Putamen (tissue), 1 donor: ENCODE results near the gene TMEM14C.
"Not testable (repeated sequence)": the region's sequence is repeated elsewhere in the genome, so short reads cannot be mapped to it uniquely, and the experiment has no call there.

Source experiments
- DNase-seq: peaks from one replicate; pipeline ENCODE4 v3.0.0-alpha.2; 2016; ENCODE audit warnings: low spot score

Gene TMEM14C

DNA sequence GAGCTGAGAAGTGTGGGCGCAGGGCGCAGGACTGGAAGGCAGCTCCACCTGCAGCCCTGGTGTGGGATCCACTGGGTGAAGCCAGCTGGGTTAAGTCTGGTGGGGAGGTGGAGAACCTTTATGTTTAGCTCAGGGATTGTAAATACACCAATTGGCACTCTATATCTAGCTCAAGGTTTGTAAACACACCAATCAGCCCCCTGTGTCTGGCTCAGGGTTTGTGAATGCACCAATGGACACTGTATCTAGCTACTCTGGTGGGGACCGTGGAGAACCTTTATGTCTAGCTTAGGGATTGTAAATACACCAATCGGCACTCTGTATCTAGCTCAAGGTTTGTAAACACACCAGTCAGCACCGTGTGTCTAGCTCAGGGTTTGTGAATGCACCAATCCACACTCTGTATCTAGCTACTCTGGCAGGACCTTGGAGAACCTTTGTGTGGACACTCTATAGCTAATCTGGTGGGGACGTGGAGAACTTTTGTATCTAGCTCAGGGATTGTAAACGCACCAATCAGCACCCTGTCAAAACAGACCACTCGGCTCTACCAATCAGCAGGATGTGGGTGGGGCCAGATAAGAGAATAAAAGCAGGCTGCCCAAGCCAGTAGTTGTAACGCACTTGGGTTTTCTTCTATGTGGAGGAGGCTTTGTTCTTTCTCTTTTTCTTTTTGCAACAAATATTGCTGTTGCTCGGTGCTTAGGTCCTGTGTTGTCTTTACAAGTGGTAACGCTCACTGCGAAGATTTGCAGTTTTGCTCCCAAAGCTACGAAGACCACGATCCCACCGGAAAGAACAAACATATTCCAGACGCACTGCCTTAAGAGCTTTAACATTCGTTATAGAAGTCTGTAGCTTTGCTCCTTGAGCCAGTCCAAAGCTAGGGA lies 1.7 kb upstream of the TMEM14C start:
- DNase-seq, result not testable (repeated sequence)

DNA sequence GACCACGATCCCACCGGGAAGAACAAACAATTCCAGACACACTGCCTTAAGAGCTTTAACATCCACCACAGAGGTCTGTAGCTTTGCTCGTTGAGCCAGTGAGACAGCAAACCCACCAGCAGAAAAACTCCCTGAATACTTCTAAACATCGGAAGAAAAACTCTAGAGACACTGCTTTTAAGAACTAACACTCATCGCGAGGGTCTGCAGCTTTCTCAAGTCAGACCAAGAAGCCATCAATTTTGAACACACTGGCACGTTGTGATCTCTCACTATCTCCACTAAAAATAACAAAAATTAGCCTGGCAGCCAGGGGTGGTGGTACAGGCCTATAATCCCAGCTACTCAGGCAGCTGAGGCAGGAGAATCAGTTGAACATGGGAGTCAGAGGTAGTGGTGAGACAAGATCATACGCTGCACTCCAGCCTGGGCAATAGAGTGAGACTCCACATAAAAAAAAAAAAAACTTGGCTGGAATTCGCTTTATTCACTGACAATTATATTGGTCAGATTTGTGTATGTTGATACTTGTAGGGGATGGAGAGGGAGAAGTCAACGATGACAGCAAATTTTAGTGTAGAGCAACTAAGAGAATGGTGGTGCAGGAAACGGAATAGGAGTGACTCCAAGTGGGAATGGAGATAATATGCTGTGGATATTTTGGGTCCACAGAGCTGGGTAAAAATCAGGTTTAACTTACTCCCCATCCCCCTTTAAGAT lies 860 bp upstream of the TMEM14C start:
- DNase-seq, result no peak

DNA sequence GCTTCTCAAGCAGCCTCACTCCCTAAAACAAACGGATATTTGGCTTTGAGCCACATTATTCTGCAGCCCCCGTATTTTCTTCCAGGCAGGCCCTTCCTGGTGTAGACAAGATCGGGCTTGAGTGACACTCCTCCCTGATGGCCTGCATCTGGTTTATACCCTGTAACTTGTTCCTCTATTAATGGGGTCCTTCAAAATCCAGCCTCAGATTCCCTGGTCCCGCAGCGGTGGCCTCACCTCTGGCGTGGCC lies 375 bp upstream of the TMEM14C start:
- no peak for DNase-seq

DNA sequence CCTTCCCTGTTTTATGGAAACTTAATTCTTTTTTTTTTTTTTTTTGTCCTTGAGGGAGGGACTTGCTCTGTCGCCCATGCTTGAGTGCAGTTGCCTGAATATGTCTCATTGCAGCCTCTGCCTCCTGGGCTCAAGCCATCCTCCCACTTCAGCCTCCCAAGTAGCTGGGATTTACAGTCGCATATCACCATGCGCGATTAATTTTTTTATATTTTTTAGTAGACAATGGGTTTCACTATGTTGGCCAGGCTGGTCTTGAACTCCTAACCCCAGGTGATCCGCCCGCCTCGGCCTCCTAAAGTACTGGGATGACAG lies 654 bp downstream of the TMEM14C start:
- DNase-seq, result no peak

DNA sequence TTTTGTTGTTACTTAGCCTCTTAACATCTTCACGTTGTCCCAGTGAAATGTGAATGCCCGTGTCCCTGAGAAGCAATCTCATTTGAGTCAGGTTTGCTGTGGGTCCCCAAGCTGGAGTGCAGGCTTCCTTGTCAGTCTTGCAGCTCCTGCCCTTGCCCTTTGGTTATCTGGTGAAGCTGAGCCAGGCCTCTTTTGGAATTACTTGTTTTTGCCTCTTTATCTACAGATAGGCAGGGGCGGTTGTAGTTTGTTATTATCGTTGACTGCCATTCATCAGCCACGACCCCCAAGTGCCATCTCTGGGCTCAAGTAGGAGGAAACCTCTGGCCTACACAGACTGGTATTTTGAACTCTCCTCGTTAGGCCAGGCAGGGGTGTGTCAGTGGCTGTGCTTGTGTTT lies 2.2 kb downstream of the TMEM14C start:
- no peak for DNase-seq

DNA sequence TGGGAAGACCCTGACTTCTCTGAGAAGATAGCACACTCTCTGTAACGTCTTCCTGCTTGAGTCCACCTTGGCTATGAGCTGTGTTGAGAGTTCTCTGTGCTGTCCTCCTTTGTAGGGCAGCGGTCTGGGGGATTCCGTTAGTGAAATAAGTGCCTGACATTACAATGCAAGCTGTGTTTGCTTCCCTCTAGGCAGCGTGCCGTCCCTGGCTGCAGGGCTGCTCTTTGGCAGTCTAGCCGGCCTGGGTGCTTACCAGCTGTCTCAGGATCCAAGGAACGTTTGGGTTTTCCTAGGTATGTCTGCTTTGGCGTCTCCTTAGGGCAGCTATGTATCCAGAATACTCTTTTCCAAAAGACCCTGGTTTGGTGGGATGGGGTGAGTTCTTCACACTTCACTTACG lies 2.8 kb downstream of the TMEM14C start:
- no peak for DNase-seq

DNA sequence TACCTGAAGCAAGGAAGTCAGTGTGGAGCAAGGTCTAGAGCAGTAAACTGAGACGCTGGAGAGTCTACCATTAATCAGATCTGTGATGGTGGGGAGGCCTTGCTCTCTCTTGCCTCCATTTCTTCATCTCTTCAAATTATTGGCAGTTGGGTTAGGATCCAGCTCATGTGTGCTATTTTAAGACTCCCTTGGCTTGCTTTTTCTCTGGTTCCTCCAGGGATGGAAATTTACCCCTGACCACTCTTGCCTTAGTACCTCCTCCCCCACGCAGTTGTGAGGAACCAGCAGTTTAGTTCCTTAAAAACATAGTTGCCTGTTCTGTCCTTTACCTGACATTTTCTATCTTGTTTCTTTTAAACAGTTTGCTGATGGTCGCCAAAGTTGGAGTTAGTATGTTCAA lies 7.4 kb downstream of the TMEM14C start:
- DNase-seq, result no peak

DNA sequence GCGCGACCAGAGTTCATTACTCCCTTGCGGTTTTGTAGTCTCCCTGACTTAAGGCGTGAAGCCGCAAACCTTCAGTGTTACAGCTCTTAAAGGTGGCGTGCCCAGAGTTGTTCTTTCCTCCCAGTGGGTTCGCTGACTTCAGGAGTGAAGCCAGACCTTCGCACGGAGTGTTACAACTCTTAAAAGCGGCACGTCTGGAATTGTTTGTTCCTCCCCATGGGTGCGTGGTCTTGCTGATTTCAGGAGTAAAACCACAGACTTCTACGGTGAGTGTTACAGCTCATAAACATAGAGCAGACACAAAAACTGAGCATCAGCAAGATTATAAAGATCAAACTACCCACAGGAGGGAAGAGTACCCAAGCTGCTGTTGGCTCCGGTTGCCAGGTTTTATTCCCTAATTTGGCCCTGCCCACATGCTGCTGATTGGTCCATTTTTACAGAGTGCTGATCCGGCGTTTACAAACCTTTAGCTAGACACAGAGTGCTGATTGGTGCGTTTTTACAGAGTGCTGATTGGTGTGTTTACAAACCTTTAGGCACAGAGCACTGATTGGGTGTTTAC lies 10.4 kb downstream of the TMEM14C start:
- DNase-seq, result no peak

DNA sequence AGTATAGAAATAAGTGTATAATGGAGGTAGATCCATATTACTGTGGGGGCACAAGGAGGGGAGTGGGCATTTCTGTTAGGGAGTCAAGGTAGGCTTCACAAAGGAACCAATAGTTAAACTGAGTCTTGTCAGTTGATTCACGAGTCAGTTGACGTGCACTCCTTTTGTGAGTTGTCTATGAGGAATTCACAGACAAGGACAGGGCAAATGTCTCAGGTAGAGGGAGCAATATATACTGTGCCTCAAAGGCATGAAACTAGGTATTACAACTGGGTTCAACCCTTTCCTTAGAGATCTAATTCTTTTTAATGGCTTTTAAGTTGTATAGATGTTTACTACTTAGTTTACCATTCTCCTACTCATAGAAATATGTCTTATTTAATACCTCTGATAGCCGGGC lies 11.0 kb downstream of the TMEM14C start:
- no peak for DNase-seq

DNA sequence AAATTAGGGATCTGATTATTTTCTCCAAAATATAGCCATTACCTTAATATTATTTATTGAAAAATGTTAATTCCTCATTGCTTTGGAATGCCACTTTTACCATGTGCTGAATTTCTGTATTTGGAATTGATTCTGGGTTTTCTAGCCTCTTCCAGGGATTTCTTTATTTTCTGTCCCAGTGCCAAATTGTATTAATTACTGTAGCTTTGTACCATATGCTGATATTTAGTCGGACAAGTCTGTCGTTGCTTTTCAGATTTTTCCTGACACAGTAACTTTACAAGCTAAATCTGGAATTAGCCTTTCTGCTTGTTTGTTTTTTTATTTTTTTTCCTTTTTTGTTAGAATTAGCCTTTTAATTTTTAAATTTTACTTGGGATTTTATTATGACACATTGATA lies 13.9 kb downstream of the TMEM14C start:
- DNase-seq, result no peak

DNA sequence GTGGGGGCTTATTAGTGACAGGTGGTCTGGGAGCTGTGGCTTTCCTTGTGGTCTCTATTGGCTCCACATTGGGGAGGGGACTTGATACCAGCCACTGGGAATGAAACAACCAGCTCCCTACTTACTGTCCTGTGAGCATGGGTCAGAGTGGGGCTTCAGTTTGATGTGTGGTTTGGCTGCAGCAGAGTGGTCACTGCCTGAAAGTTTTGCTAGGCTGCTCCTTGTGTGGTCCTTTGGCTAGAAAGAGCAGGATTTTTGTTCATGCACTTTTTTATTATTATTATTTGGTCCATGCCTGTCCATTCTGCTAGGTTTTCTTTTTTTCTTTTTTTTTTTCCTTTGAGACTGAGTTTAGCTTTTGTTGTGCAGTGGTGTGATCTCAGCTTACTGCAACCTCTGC lies 17.2 kb downstream of the TMEM14C start:
- no peak for DNase-seq

DNA sequence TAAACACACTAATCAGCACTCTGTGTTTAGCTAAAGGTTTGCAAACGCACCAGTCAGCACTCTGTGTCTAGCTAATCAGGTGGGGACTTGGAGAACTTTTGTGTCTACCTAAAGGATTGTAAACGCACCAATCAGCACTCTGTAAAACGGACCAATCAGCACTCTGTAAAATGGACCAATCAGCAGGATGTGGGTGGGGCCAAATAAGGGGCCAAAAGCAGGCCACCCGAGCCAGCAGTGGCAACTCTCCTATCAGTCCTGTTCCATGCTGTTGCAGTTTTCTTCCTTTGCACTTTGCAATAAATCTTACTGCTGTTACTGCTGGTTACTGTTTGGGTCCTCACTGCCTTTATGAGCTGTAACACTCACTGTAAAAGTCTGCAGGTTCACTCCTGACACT lies 18.8 kb downstream of the TMEM14C start:
- not testable (repeated sequence) for DNase-seq

DNA sequence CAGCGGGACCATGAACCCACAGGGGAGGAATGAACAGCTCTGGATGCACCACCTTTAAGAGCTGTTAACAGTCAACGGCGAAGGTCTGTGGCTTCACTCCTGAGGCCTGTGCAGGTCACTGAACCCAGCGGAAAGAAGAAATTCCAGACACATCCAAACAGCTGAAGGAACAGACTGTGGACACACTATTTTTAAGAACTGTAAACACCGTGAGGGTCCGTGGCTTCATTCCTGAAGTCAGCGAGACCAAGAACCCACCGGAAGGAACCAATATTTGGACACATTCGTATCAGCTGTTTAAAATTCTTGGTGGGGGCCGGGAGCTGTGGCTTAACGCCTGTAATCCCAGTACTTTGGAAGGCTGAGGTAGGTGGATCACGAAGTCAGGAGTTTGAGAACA lies 19.4 kb downstream of the TMEM14C start:
- DNase-seq, result no peak

DNA sequence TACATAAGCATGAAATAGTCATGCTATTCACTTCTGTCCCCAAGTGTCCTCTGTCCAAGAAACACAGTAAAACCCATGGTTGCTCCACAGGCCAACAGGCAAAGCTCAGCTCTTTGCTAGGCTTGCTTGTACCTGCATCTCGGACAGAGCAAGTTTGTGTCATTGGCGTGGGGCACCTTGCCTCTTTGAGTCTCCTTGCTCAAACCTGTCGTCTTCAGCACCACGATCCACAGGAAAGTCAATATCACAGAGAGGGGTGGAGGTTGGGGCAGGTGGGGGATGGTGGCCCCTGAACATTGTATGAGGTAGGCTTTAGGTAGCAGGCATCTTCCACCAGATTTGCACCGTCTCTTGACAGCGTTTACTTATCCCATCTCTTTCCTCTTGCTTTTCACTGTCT lies 20.6 kb downstream of the TMEM14C start:
- DNase-seq, result no peak

DNA sequence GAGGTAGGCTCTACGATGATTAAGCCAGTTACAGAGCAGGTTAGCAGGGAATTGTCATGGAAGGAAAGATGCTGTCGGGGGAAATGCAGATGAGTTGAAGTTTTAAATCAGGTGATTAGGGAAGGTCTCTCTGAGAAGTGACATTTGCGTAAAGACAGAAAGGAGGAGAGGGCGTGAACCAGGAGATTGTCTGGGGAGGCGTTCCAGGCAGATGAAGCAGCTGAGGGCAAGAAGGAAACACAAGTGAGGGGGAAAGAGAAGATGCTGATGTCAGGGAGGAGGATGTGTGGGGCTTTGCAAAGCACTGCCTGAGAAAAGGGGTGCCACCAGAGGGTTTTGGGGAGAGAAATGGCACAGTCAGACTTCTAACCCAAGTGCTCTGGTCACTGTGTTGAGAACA lies 22.2 kb downstream of the TMEM14C start:
- DNase-seq, result no peak

DNA sequence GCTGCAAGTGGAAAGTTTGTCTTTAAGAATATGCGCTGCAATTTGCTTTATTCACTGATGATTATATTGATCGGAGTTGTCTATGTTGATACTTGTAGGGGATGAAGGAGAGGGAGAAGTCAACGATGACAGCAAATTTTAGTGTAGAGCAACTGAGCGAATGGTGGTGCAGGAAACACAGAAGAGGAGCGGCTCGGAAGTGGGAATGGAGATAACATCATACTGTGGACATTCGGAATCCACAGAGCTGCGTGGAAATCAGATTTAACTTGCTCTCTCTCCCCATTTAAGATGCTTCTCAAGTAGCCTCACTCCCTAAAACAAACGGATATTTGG lies 24.0 kb downstream of the TMEM14C start:
- peak; percentile 53 for DNase-seq

DNA sequence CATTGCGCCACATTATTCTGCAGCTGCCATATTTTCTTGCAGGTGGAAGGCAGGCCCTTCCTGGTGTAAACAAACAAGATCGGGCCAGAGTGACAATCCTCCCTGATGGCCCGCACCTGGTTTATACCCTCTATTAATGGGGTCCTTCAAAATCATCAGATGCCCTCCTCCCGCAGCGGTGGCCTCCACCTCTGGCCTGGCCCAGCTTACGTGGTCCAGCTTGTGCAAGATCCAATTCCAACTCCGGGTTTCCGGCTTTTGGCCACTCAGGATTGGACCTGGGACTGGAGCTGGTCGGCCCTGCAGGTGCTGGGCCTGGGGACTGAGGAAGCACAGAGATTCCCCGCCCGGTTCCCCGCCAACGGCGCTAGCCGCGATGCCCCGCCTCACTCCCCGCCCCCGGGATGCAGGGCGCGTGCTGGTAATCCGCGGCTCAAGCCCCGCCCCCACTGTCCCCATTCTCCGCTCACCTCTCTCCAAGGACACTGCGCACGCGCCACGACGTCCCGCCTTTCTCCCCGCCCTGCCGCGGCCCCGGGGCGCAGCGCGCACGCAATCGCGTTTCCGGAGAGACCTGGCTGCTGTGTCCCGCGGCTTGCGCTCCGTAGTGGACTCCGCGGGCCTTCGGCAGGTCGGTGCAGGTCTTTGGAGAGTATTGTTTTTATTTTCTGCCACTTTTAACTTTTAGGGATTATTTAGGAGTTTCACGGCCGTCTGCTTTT lies 24.5 kb downstream of the TMEM14C start, which contains the start of gene TMEM14B:
TMEM14B (plus strand) TSS at position 555 of the 722 bp plus-strand sequence. CDS start 1,441 bp downstream, outside the sequence.
- DNase-seq, result peak; percentile 98

DNA sequence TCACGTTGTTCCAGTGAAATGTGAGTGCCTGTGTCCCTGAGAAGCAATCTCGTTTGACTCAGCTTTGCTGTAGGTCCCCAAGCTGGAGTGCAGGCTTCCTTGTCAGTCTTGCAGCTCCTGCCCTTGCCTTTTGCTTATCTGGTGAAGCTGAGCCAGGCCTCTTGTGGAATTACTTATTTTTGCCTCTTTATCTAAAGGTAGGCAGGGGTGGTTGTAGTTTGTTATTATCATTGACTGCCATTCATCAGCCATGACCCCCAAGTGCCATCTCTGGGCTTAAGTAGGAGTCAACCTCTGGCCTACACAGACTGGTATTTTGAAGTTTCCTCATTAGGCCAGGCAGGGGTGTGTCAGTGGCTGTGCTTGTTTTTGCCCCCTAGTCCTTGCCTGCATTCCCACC lies 26.9 kb downstream of the TMEM14C start:
- DNase-seq, result no peak

DNA sequence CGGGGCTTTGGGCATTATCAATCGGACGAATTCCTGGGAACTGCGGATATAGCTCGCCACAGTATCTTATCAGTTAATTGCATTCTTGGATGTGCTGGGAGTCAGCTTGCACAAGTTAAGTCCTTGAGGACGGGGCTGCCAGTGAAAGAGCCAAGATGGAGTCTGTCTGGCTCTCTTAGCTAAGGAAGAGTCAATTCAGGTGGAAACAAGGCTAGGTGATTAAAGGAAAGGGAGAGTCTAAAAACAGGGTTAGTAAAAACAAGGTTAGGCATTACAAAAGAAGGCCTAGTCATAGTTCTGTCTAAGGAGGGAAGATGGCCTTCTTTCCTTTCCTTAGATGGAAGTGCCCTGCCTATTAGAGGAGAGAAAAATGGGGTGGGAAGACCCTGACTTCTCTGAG lies 27.7 kb downstream of the TMEM14C start:
- not testable (repeated sequence) for DNase-seq

DNA sequence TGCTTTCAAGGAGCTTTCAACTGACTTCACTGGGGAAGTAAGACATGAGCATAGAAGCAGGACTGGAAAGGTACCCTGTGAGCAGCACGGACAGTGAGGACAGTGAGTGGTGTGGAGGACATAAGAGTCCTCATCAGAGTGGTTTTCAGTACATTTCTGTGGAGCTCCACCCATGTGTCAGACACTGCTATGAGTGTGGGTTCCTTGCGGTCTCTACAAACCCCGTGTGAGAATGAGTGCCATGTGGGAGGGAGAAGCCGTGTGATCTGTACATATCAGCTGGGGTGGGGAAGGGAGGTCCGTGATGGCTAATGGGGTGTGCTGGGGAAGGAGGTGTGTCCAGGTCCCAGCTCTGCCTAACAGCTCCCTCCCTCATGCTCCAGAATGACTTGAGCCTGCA lies 28.9 kb downstream of the TMEM14C start:
- DNase-seq, result not testable (repeated sequence)

DNA sequence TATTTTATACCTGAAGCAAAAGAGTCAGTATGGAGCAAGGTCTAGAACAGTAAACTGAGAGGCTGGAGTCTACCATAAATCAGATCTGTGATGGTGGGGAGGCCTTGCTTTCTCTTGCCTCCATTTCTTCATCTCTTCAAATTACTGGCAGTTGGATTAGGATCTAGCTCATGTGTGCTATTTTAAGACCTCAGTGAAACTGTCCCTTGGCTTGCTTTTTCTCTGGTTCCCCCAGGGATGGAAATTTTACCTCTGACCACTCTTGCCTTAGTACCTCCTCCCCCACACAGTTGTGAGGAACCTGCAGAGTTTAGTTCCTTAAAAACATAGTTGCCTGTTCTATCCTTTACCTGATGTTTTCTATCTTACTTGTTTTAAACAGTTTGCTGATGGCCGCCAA lies 33.2 kb downstream of the TMEM14C start:
- DNase-seq, result no peak

DNA sequence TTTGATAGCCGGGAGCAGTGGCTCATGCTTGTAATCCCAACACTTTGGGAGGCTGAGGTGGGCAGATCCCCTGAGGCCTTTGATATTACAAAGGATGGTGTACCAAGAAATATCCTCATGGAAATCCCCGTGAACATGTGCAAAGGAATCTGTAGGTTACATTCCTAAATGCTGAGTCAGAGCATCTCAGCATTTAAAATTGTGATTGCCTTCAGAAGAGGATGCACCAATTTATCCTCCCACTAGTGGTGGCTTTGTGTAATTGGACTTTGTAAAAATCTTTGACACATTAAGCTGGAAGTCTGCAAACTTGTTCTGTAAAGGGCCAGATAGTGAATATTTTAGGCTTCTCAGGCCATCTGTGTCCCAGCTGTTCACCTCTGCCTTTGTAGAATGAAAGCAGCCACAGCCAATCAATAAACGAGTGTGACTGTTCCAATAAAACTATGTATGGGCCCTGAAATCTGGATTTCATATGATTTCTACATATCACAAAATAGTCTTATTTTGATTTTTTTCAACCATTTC lies 36.5 kb downstream of the TMEM14C start:
- no peak for DNase-seq

DNA sequence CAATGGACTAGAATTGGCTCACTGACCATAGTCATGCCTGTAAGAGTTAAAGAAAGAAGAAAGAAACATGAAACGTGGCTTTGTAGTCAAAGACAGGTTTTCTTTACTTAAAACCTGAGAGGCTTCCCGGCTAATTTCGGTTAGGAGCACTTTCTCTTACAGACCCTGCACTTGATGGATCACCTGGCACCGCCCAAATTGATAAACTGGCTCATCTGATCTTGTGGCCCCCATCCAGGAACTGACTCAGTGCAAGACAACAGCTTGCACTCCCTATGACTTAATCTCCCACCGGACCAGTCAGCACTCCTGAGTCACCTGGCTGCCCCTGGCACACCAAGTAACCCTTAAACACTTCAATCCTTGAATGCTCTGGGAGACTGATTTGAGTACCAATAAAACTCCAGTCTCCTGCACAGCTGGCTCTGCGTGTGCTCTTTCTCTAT lies 37.0 kb downstream of the TMEM14C start:
- DNase-seq, result no peak
